Stimulated activated CD4-positive, alpha-beta T cell treated with anti-CD3 and anti-CD28 coated beads, Interleukin-12 subunit alpha, Interleukin-12 subunit beta, amount 100 ng/mL, for 48 hours (primary cell): Measurements from ENCODE around the gene DIP2B.
A peak's percentile ranks its signal among the peaks of the same experiment; 100 is the strongest.

Source experiments
- DNase-seq, 3 donors: peaks; one replicate each; pipeline ENCODE4 v3.0.0-alpha.2; 2020; ENCODE audit warnings: low read depth in 2 of 3, low spot score in 1 of 3

The DIP2B gene

GRCh38 chr12:50725011-50725942, 220.5 kb downstream of the DIP2B start:
- no peak for DNase-seq

GRCh38 chr12:50727466-50727865, 222.7 kb downstream of the DIP2B start:
- DNase-seq: no peak

GRCh38 chr12:50728417-50728816, 223.6 kb downstream of the DIP2B start:
- DNase-seq: no peak

- no peak for DNase-seq
Measured at GRCh38 chr12:50728841-50729240, 224.1 kb downstream of the DIP2B start.

- no peak for DNase-seq
Measured at GRCh38 chr12:50732591-50732990, 227.8 kb downstream of the DIP2B start.

- no peak for DNase-seq
Measured at GRCh38 chr12:50733706-50734105, 228.9 kb downstream of the DIP2B start.

- DNase-seq: peak in 1 of 3 donors; percentile 2
Measured at GRCh38 chr12:50734409-50735263, 229.9 kb downstream of the DIP2B start.

GRCh38 chr12:50739611-50740010, 234.8 kb downstream of the DIP2B start:
- DNase-seq: no peak

GRCh38 chr12:50740307-50740706, 235.5 kb downstream of the DIP2B start:
- no peak for DNase-seq

GRCh38 chr12:50742776-50743175, 238.0 kb downstream of the DIP2B start:
- no peak for DNase-seq

- no peak for DNase-seq
Measured at GRCh38 chr12:50745861-50746260, 241.1 kb downstream of the DIP2B start.

- no peak for DNase-seq
Measured at GRCh38 chr12:50746431-50746830, 241.6 kb downstream of the DIP2B start.

- DNase-seq: no peak
Measured at GRCh38 chr12:50747817-50748216, 243.0 kb downstream of the DIP2B start.

GRCh38 chr12:50749459-50749882, 244.7 kb downstream of the DIP2B start:
- no peak for DNase-seq

GRCh38 chr12:50750366-50750765, 245.6 kb downstream of the DIP2B start:
- DNase-seq: no peak

- no peak for DNase-seq
Measured at GRCh38 chr12:50751948-50752721, 247.3 kb downstream of the DIP2B start.

- DNase-seq: no peak
Measured at GRCh38 chr12:50753232-50753769, 248.5 kb downstream of the DIP2B start.

GRCh38 chr12:50763639-50764285, 259.0 kb downstream of the DIP2B start, which contains the start of gene ATF1:
Gene ATF1 (plus strand): TSS chr12:50764101. CDS start chr12:50780146, 16,045 bp downstream.
- peak; percentile 79 to 85 (median 83) for DNase-seq

GRCh38 chr12:50764286-50765094, 259.7 kb downstream of the DIP2B start:
- peak; percentile 45 to 62 (median 56) for DNase-seq
